HEK293 (cell line): Measurements from ENCODE around the gene ARPP19.
"Not testable (repeated sequence)": the region's sequence is repeated elsewhere in the genome, so short reads cannot be mapped to it uniquely, and the experiment has no call there.

Source experiments
- CTCF ChIA-PET: fragments of 350-600 bp; formaldehyde crosslinking; extraction: SDS; loops from one replicate; lab custom pipeline; 2021; ENCODE audit warnings: antibody characterized with exemption; lab: Yijun Ruan, JAX
- POLR2A ChIA-PET: fragments of 300-600 bp; formaldehyde crosslinking; extraction: SDS; loops from one replicate; lab custom pipeline; 2020; ENCODE audit warnings: antibody characterized with exemption, inconsistent platforms; lab: Yijun Ruan, JAX
- H3K27ac ChIP-seq: fragments of 200-500 bp; sonication (Bioruptor generic); 2 replicates; pipeline ENCODE4 v1.5.1; 2014; ENCODE audit warnings: low read depth, low read length, control low read depth, inconsistent platforms; ENCODE audit errors: extremely low read depth
- H3K36me3 ChIP-seq, 2 experiments: fragments of 200-500 bp in 1 of 2; sonication (Bioruptor generic) in 1 of 2; 1 replicate in 1 of 2; 2 replicates in 1 of 2; pipeline ENCODE4 v1.5.1; 2014 to 2017; ENCODE audit warnings: inconsistent platforms in 2 of 2, low read length in 2 of 2; ENCODE audit not compliant: control insufficient read depth in 2 of 2, insufficient read depth in 1 of 2
- H3K4me1 ChIP-seq: fragments of 200-500 bp; sonication (Bioruptor generic); 2 replicates; pipeline ENCODE4 v1.5.1; 2014; ENCODE audit warnings: mild to moderate bottlenecking, low read length, inconsistent platforms; ENCODE audit not compliant: control insufficient read depth, insufficient read depth
- H3K4me3 ChIP-seq: 2 replicates; pipeline ENCODE4 v1.5.1; 2011; ENCODE audit warnings: low read depth, mild to moderate bottlenecking, control low read depth, low read length, moderate library complexity
- H3K9me3 ChIP-seq: fragments of 200-500 bp; sonication (Bioruptor generic); 2 replicates; pipeline ENCODE4 v1.5.1; 2014; ENCODE audit warnings: low read depth, low read length, inconsistent platforms; ENCODE audit not compliant: control insufficient read depth, insufficient read depth
- FEZF1 ChIP-seq: fragments of 450-650 bp; formaldehyde crosslinking; IDR thresholded peaks from 2 replicates; pipeline ENCODE4 v1.5.1; 2016; ENCODE audit warnings: missing biosample characterization, missing genetic modification characterization
- GLIS1 ChIP-seq: fragments of 450-650 bp; formaldehyde crosslinking; IDR thresholded peaks from 2 replicates; pipeline ENCODE4 v1.5.1; 2016; ENCODE audit warnings: missing biosample characterization, missing genetic modification characterization
- WT1 ChIP-seq: fragments of 450-650 bp; formaldehyde crosslinking; IDR thresholded peaks from 2 replicates; pipeline ENCODE4 v1.5.1; 2016; ENCODE audit warnings: missing biosample characterization, missing genetic modification characterization
- ZNF302 ChIP-seq: fragments of 450-650 bp; formaldehyde crosslinking; IDR thresholded peaks from 2 replicates; pipeline ENCODE4 v1.5.1; 2016; ENCODE audit warnings: missing biosample characterization, missing genetic modification characterization, low read depth
- ZNF362 ChIP-seq: fragments of 450-650 bp; formaldehyde crosslinking; IDR thresholded peaks from 2 replicates; pipeline ENCODE4 v1.5.1; 2016; ENCODE audit warnings: missing biosample characterization, missing genetic modification characterization
- ZNF558 ChIP-seq: fragments of 450-650 bp; formaldehyde crosslinking; IDR thresholded peaks from 2 replicates; pipeline ENCODE4 v1.5.1; 2016; ENCODE audit warnings: missing biosample characterization, missing genetic modification characterization
- ZNF585B ChIP-seq: fragments of 450-650 bp; formaldehyde crosslinking; IDR thresholded peaks from 2 replicates; pipeline ENCODE4 v1.5.1; 2016; ENCODE audit warnings: missing biosample characterization, missing genetic modification characterization
- ZNF600 ChIP-seq: fragments of 450-650 bp; formaldehyde crosslinking; IDR thresholded peaks from 2 replicates; pipeline ENCODE4 v1.5.1; 2016; ENCODE audit warnings: missing biosample characterization, missing genetic modification characterization
- ZNF629 ChIP-seq: fragments of 450-650 bp; formaldehyde crosslinking; IDR thresholded peaks from 2 replicates; pipeline ENCODE4 v1.5.1; 2017; ENCODE audit warnings: missing biosample characterization, missing genetic modification characterization
- ZNF692 ChIP-seq: fragments of 450-650 bp; formaldehyde crosslinking; IDR thresholded peaks from 2 replicates; pipeline ENCODE4 v1.5.1; 2016; ENCODE audit warnings: missing biosample characterization, missing genetic modification characterization
- ZNF792 ChIP-seq: fragments of 450-650 bp; formaldehyde crosslinking; IDR thresholded peaks from 2 replicates; pipeline ENCODE4 v1.5.1; 2016; ENCODE audit warnings: missing biosample characterization, missing genetic modification characterization
- ZNF843 ChIP-seq: fragments of 450-650 bp; formaldehyde crosslinking; IDR thresholded peaks from 2 replicates; pipeline ENCODE4 v1.5.1; 2016; ENCODE audit warnings: missing biosample characterization, missing genetic modification characterization

The ARPP19 gene

GRCh38 chr15:52551762-52552161, 17.1 kb downstream of the ARPP19 start:
- no peak overlapping the region for H3K27ac ChIP-seq
- ChIA-PET POLR2A (no interaction called here), CTCF (interaction anchor here (0.8 kb wide), 1 partner anchor 19 kb away, joined by 4 read pairs; no protein-coding TSS in a partner anchor)
- no peaks in the 10 kb centered on the region for H3K9me3 ChIP-seq
- H3K4me3 ChIP-seq = no peak overlapping the region
- TF ChIP-seq ZNF792 (no peak), ZNF362 (no peak), WT1 (tag by site-specific recombination) (no peak)
- H3K4me1 ChIP-seq = no peaks in the 10 kb centered on the region
- peaks cover 16 to 69% of the 10 kb centered on the region in 2 experiments; a peak in 2 of 3 replicates for H3K36me3 ChIP-seq

GRCh38 chr15:52551186-52551585, 17.6 kb downstream of the ARPP19 start:
- H3K9me3 ChIP-seq, CTCF ChIA-PET, H3K27ac ChIP-seq, H3K4me1 ChIP-seq, H3K4me3 ChIP-seq, POLR2A ChIA-PET: not testable (repeated sequence)
- H3K36me3 ChIP-seq = peaks cover 16 to 72% of the 10 kb centered on the region in 2 experiments; a peak in 2 of 3 replicates

GRCh38 chr15:52546031-52546751, 22.6 kb downstream of the ARPP19 start:
- CTCF ChIA-PET = no interaction called here
- no peaks in the 10 kb centered on the region for H3K4me1 ChIP-seq
- H3K27ac ChIP-seq = no peak overlapping the region
- H3K36me3 ChIP-seq = peaks cover 0 to 46% of the 10 kb centered on the region in 2 experiments; a peak in 1 of 3 replicates
- POLR2A ChIA-PET = no interaction called here
- TF ChIP-seq GLIS1 (tag by site-specific recombination) (no peak), ZNF600 (tag by site-specific recombination) (peak; percentile 36; the same call in 1 of the 2 replicates)
- TF ChIP-seq, all 188 proteins: peak for 1
- H3K9me3 ChIP-seq = no peaks in the 10 kb centered on the region
- H3K4me3 ChIP-seq = no peak overlapping the region

- POLR2A ChIA-PET = no interaction called here
- Histone ChIP-seq H3K9me3 (no peaks in the 10 kb centered on the region), H3K4me3 (no peak overlapping the region), H3K4me1 (no peaks in the 10 kb centered on the region), H3K36me3 (no peaks in the 10 kb centered on the region), H3K27ac (no peak overlapping the region)
- CTCF ChIA-PET = no interaction called here
- TF ChIP-seq FEZF1 (tag by site-specific recombination) (no peak), ZNF585B (tag by site-specific recombination) (0 out of 2 replicates have a peak, but pooled peaks have one; percentile 20)
Measured at GRCh38 chr15:52540374-52541012, 28.3 kb downstream of the ARPP19 start.

GRCh38 chr15:52537459-52537858, 31.4 kb downstream of the ARPP19 start:
- Histone ChIP-seq H3K36me3 (no peaks in the 10 kb centered on the region), H3K4me3 (no peak overlapping the region), H3K4me1 (no peaks in the 10 kb centered on the region), H3K27ac (no peak overlapping the region), H3K9me3 (no peaks in the 10 kb centered on the region)
- POLR2A ChIA-PET = no interaction called here
- CTCF ChIA-PET = no interaction called here
- TF ChIP-seq ZNF302 (tag by site-specific recombination) (no peak), ZNF692 (tag by site-specific recombination) (no peak), ZNF843 (tag by site-specific recombination) (no peak), ZNF558 (tag by site-specific recombination) (no peak), ZNF629 (tag by site-specific recombination) (no peak)
